Natural killer cell (primary cell): ENCODE results near the gene RALGAPB. TPM values are rescaled to one million over a fixed set of nuclear protein-coding genes. Genes with fewer than 3 reads are reported as not detected.
A peak's percentile ranks its signal among the peaks of the same experiment; 100 is the strongest.

Source experiments
- ATAC-seq, 3 donors: fragments of 150-1000 bp in 2 of 3; fragments of 200-7000 bp in 1 of 3; cut with Tn5 transposase; 1 replicate in 1 of 3; 2 replicates in 2 of 3; pipeline ENCODE4 v1.10.0; 2021; ENCODE audit warnings: mild to moderate bottlenecking in 2 of 3, moderate library complexity in 2 of 3
- DNase-seq, 2 donors: peaks; one replicate each; pipeline versions ENCODE4 v3.0.0 to v3.0.0-alpha.2; 2013 to 2021; ENCODE audit warnings: mixed read lengths in 1 of 2
- H3K27ac ChIP-seq: one replicate; pipeline ENCODE4 v1.5.1; 2013; ENCODE audit warnings: mild to moderate bottlenecking, low read length
- H3K27me3 ChIP-seq: one replicate; pipeline ENCODE4 v1.6.1; 2013; ENCODE audit warnings: low read length; ENCODE audit not compliant: control insufficient read depth, insufficient read depth
- H3K36me3 ChIP-seq: one replicate; pipeline ENCODE4 v1.6.1; 2013; ENCODE audit warnings: low read length; ENCODE audit not compliant: control insufficient read depth, insufficient read depth
- H3K4me1 ChIP-seq: one replicate; pipeline ENCODE4 v1.6.1; 2013; ENCODE audit warnings: low read length; ENCODE audit not compliant: control insufficient read depth, insufficient read depth
- H3K4me3 ChIP-seq: one replicate; pipeline ENCODE4 v1.5.1; 2013; ENCODE audit warnings: low read length
- H3K9me3 ChIP-seq: one replicate; pipeline ENCODE4 v1.6.1; 2013; ENCODE audit warnings: low read length; ENCODE audit not compliant: control insufficient read depth, insufficient read depth
- H3K27ac Mint-ChIP-seq, 2 donors: one replicate each; pipeline ENCODE4 v1.8.0; 2022; ENCODE audit warnings: mild to moderate bottlenecking in 2 of 2, mixed read lengths in 2 of 2, moderate library complexity in 1 of 2
- H3K27me3 Mint-ChIP-seq, 2 donors: one replicate each; pipeline ENCODE4 v1.8.0; 2022; ENCODE audit warnings: low read depth in 2 of 2, mixed read lengths in 2 of 2
- H3K36me3 Mint-ChIP-seq: one replicate; pipeline ENCODE4 v1.8.0; 2022; ENCODE audit warnings: mixed read lengths
- H3K4me1 Mint-ChIP-seq, 2 donors: one replicate each; pipeline ENCODE4 v1.8.0; 2022; ENCODE audit warnings: mixed read lengths in 2 of 2
- H3K4me3 Mint-ChIP-seq: one replicate; pipeline ENCODE4 v1.8.0; 2022; ENCODE audit warnings: mild to moderate bottlenecking, moderate library complexity, mixed read lengths
- H3K9me3 Mint-ChIP-seq, 2 donors: one replicate each; pipeline ENCODE4 v1.8.0; 2022; ENCODE audit warnings: mixed read lengths in 2 of 2
- WGBS: methylation state at CpG from one replicate; pipeline ENCODE4 v1.1.7; 2013; ENCODE audit warnings: missing lambda C conversion rate; ENCODE audit not compliant: insufficient coverage; 5-methylcytosine and 5-hydroxymethylcytosine counted together
- intact Hi-C: fragments of 100-400 bp; cut with micrococcal nuclease; formaldehyde crosslinking; loops from one replicate; pipeline ENCODE4 v1.14.2; 2022
- total RNA-seq, 4 donors: library from RNA; stranded (reverse); fragments of 120-200 nt in 1 of 4; gene quantifications; one replicate each; pipeline versions ENCODE4 v1.2.3 to v1.2.4, GENCODE V29; 2013 to 2022
- TF ChIP-seq, protein P1 (sequence below): fragments of 200-600 bp; IDR thresholded peaks from one replicate; pipeline ENCODE4 v1.8.0; 2022; ENCODE audit warnings: antibody characterized with exemption

RALGAPB gene
- total RNA-seq, 3 donors from 2014 or later (not counting 1 experiment from before 2014, with no cell fraction given) = 45.1 to 73.1 (median 57.4) TPM

DNA sequence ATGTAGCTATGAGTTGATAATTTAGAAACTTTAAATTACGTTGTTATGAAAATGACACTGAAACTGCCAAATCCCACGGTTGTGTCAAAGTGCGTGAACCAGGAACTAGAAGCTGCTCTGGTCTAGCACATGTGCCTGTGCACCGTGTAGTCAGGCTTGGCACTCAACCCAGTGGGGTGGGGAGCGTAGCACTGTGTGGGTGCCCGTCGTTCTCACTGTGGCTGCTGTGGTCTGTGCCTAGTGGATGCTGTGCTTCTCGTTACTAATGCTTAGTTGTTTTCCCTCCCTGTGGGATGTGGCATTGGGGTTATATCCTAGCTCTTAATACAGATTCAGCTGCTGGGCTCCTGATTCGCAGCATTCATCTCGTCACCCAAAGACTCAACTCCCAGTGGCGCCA, 62.1 kb downstream of the RALGAPB start:
- Mint-ChIP-seq H3K36me3 (peaks cover 14% of the 10 kb centered on the region), H3K27me3 (no peaks in the 10 kb centered on the region), H3K27ac (peak overlapping the region in 1 of 2 donors; percentile 40), H3K4me3 (no peak overlapping the region), H3K4me1 (peaks cover 11 to 24% of the 10 kb centered on the region in 2 donors), H3K9me3 (no peaks in the 10 kb centered on the region)
- H3K36me3 ChIP-seq = peaks cover 76% of the 10 kb centered on the region
- 62% methylated on average over 11 of the region's 11 CpGs for WGBS
- H3K27ac ChIP-seq = no peak overlapping the region
- intact Hi-C loops = no loop called here
- H3K4me3 ChIP-seq = no peak overlapping the region
- H3K4me1 ChIP-seq = no peaks in the 10 kb centered on the region
- TF ChIP-seq, protein P1, sequence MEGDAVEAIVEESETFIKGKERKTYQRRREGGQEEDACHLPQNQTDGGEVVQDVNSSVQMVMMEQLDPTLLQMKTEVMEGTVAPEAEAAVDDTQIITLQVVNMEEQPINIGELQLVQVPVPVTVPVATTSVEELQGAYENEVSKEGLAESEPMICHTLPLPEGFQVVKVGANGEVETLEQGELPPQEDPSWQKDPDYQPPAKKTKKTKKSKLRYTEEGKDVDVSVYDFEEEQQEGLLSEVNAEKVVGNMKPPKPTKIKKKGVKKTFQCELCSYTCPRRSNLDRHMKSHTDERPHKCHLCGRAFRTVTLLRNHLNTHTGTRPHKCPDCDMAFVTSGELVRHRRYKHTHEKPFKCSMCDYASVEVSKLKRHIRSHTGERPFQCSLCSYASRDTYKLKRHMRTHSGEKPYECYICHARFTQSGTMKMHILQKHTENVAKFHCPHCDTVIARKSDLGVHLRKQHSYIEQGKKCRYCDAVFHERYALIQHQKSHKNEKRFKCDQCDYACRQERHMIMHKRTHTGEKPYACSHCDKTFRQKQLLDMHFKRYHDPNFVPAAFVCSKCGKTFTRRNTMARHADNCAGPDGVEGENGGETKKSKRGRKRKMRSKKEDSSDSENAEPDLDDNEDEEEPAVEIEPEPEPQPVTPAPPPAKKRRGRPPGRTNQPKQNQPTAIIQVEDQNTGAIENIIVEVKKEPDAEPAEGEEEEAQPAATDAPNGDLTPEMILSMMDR = no peak
- no peaks in the 10 kb centered on the region for H3K27me3 ChIP-seq
- DNase-seq = peak in 1 of 2 donors; percentile 16
- ATAC-seq = peak; percentile 59 to 92 (median 77)
- no peaks in the 10 kb centered on the region for H3K9me3 ChIP-seq

GRCh38 chr20:38536310-38536709, 63.7 kb downstream of the RALGAPB start:
- H3K27me3 Mint-ChIP-seq = no peaks in the 10 kb centered on the region
- Histone ChIP-seq H3K9me3 (no peaks in the 10 kb centered on the region), H3K36me3 (peaks cover 84% of the 10 kb centered on the region), H3K27me3 (no peaks in the 10 kb centered on the region), H3K4me1 (no peaks in the 10 kb centered on the region), H3K4me3 (no peak overlapping the region), H3K27ac (no peak overlapping the region)
- peaks cover 11 to 24% of the 10 kb centered on the region in 2 donors for H3K4me1 Mint-ChIP-seq
- peaks cover 22% of the 10 kb centered on the region for H3K36me3 Mint-ChIP-seq
- no peak overlapping the region for H3K4me3 Mint-ChIP-seq
- ATAC-seq (no peak), DNase-seq (no peak)
- 93% methylated on average over 1 of the region's 2 CpGs for WGBS
- intact Hi-C loops = no loop called here
- H3K27ac Mint-ChIP-seq = no peak overlapping the region
- TF ChIP-seq, protein P1 = no peak
- H3K9me3 Mint-ChIP-seq = no peaks in the 10 kb centered on the region

DNA sequence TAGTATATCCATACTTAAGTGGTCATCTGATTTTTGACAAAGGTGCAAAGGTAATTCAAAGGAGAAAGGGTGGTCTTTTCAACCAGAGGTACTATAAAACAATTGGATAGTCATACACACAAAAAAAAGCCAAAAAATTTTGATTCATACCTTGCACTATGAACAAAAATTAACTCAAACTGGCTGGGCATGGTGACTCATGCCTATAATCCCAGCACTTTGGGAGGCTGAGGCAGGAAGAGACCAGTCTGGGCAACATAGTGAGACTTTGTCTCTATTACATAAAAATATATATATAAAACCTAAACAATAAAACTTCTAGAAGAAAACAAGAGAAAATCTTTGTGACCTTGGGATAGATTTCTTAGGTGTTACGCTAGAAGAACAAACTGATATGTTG, 64.5 kb downstream of the RALGAPB start:
- Histone ChIP-seq H3K27ac (no peak overlapping the region), H3K27me3 (no peaks in the 10 kb centered on the region), H3K4me3 (no peak overlapping the region), H3K36me3 (peaks cover 89% of the 10 kb centered on the region), H3K4me1 (no peaks in the 10 kb centered on the region), H3K9me3 (no peaks in the 10 kb centered on the region)
- Mint-ChIP-seq H3K4me1 (peaks cover 11 to 24% of the 10 kb centered on the region in 2 donors), H3K36me3 (peaks cover 27% of the 10 kb centered on the region), H3K4me3 (no peak overlapping the region), H3K9me3 (no peaks in the 10 kb centered on the region), H3K27ac (no peak overlapping the region), H3K27me3 (no peaks in the 10 kb centered on the region)
- intact Hi-C loops = no loop called here
- TF ChIP-seq, protein P1 = no peak
- ATAC-seq (no peak), DNase-seq (no peak)
- 100% methylated on average over 1 of the region's 1 CpG for WGBS

DNA sequence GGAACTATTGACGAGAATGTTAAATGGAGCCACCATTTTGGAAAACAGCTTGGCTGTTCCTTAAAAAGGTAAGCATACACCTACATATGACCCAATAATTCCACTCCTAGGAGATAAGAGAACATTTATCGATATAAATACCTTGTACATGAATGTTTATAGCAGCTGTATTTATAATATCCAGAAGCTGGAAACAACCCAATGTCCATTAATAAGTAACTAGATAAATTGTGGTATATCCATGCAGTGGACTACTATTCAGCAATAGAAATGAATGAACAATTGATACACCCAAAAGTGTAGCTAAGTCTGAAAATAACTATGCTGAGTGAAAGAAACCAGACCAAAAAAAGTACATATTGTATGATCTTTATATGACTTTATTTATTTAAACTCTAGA, 66.1 kb downstream of the RALGAPB start:
- Histone ChIP-seq H3K4me3 (no peak overlapping the region), H3K36me3 (peaks cover 87% of the 10 kb centered on the region), H3K9me3 (no peaks in the 10 kb centered on the region), H3K27ac (no peak overlapping the region), H3K4me1 (no peaks in the 10 kb centered on the region), H3K27me3 (no peaks in the 10 kb centered on the region)
- Mint-ChIP-seq H3K36me3 (peaks cover 34% of the 10 kb centered on the region), H3K27me3 (no peaks in the 10 kb centered on the region), H3K4me1 (peaks cover 7 to 25% of the 10 kb centered on the region in 2 donors), H3K4me3 (no peak overlapping the region), H3K27ac (no peak overlapping the region), H3K9me3 (no peaks in the 10 kb centered on the region)
- DNase-seq (no peak), ATAC-seq (no peak)
- TF ChIP-seq, protein P1 = no peak
- 100% methylated on average over 1 of the region's 2 CpGs for whole genome bisulfite sequencing
- intact Hi-C loops = no loop called here
